OCI-LY7 (cell line): Measurements from ENCODE around the gene MSANTD1. TPM values are rescaled to one million over a fixed set of nuclear protein-coding genes. Genes with fewer than 3 reads are reported as not detected.

ENCODE experiments used
- BruUV-seq: library from RNA; stranded (reverse); fragments of 400-500 nt; replicated peaks from 2 replicates; lab custom pipeline; 2021; lab: Mats Ljungman, UMichigan
- CTCF ChIA-PET: fragments of 300-600 bp; sonication (Branson Sonifier 250); formaldehyde crosslinking; loops from one replicate; lab custom pipeline; 2022; ENCODE audit warnings: antibody characterized with exemption; ENCODE audit not compliant: unreplicated experiment; lab: Charles Lee
- POLR2A ChIA-PET: fragments of 300-600 bp; sonication (Branson Sonifier 250); formaldehyde crosslinking; loops from one replicate; lab custom pipeline; 2022; ENCODE audit warnings: antibody characterized with exemption; lab: Charles Lee
- DNase-seq: peaks from one replicate; pipeline ENCODE4 v3.0.0-alpha.2; 2015; ENCODE audit warnings: low spot score
- H2AFZ ChIP-seq: fragments of 200-600 bp; sonication (generic), shearing (Covaris generic); 2 replicates; pipeline ENCODE4 v1.6.1; 2014; ENCODE audit warnings: mild to moderate bottlenecking, antibody characterized with exemption, low read length, moderate library complexity
- H3K27ac ChIP-seq: fragments of 200-600 bp; sonication (generic); 2 replicates; pipeline ENCODE4 v1.5.1; 2014; ENCODE audit warnings: mixed run types, low read depth, mild to moderate bottlenecking, moderate library complexity, low read length, inconsistent platforms; ENCODE audit not compliant: poor library complexity, severe bottlenecking
- H3K36me3 ChIP-seq: fragments of 200-600 bp; sonication (generic); 2 replicates; pipeline ENCODE4 v1.6.1; 2014; ENCODE audit warnings: mild to moderate bottlenecking, antibody characterized with exemption, low read length, moderate library complexity, mixed read lengths; ENCODE audit not compliant: insufficient read depth
- H3K4me1 ChIP-seq: fragments of 200-600 bp; sonication (generic); 2 replicates; pipeline ENCODE4 v1.5.1; 2014; ENCODE audit warnings: mild to moderate bottlenecking, low read length; ENCODE audit not compliant: insufficient read depth, poor library complexity, severe bottlenecking
- H3K4me2 ChIP-seq: fragments of 200-600 bp; sonication (generic); 2 replicates; pipeline ENCODE4 v1.6.1; 2014; ENCODE audit warnings: mild to moderate bottlenecking, low read length
- H3K4me3 ChIP-seq: fragments of 200-600 bp; sonication (generic); 2 replicates; pipeline ENCODE4 v1.5.1; 2014; ENCODE audit warnings: mild to moderate bottlenecking, low read depth, low read length; ENCODE audit not compliant: poor library complexity, severe bottlenecking
- H3K79me2 ChIP-seq: fragments of 200-600 bp; sonication (generic); 2 replicates; pipeline ENCODE4 v1.6.1; 2016; ENCODE audit warnings: low read depth, mild to moderate bottlenecking, low read length, moderate library complexity, mixed read lengths; ENCODE audit not compliant: insufficient read depth
- H3K9me2 ChIP-seq: fragments of 200-600 bp; sonication (generic); 2 replicates; pipeline ENCODE4 v1.6.1; 2016; ENCODE audit warnings: mild to moderate bottlenecking, low read length, mixed read lengths; ENCODE audit not compliant: insufficient read depth
- H3K9me3 ChIP-seq: fragments of 200-600 bp; sonication (generic); 2 replicates; pipeline ENCODE4 v1.6.1; 2014; ENCODE audit warnings: mild to moderate bottlenecking, mixed run types, low read length, mixed read lengths
- H4K20me1 ChIP-seq: fragments of 200-600 bp; sonication (generic); 2 replicates; pipeline ENCODE4 v1.6.1; 2014; ENCODE audit warnings: mild to moderate bottlenecking, antibody characterized with exemption, low read length, moderate library complexity, mixed read lengths; ENCODE audit not compliant: insufficient read depth
- CTCF ChIP-seq: fragments of 200-600 bp; sonication (generic); conservative IDR thresholded peaks from 2 replicates; pipeline ENCODE4 v1.5.1; 2014; ENCODE audit warnings: mild to moderate bottlenecking, antibody characterized with exemption, low read length, moderate library complexity, mixed read lengths
- EZH2phosphoT487 ChIP-seq: fragments of 200-600 bp; sonication (generic); IDR thresholded peaks from 2 replicates; pipeline ENCODE4 v1.6.1; 2018; ENCODE audit warnings: low read depth, borderline replicate concordance, mild to moderate bottlenecking, mixed run types, antibody characterized with exemption, low read length, moderate library complexity, mixed read lengths
- intact Hi-C: fragments of 100-400 bp; cut with micrococcal nuclease; formaldehyde crosslinking; loops from one replicate; pipeline ENCODE4 v1.10.0; 2022; ENCODE audit not compliant: unreplicated experiment
- total RNA-seq, 2 experiments: library from RNA; depleted of rRNA in 1 of 2; stranded (reverse); fragments of >200 nt in 1 of 2; shearing (Covaris generic) in 1 of 2; gene quantifications; 2 replicates each; pipeline ENCODE4 v1.2.3, GENCODE V29; 2014 to 2022

Gene MSANTD1
- total RNA-seq, 2 experiments from 2014 or later = 0.13 to 1.0 TPM

GRCh38 chr4:3219761-3220475, 29.0 kb upstream of the MSANTD1 start:
- H3K79me2 ChIP-seq = no peaks in the 10 kb centered on the region
- H3K4me1 ChIP-seq = no peaks in the 10 kb centered on the region
- no TSS peak for BruUV-seq
- no peaks in the 10 kb centered on the region for H3K9me3 ChIP-seq
- H3K4me2 ChIP-seq = no peak overlapping the region
- CTCF ChIA-PET = interaction anchor here (0.5 kb wide), 1 partner anchor 244 kb away, joined by 3 read pairs; no protein-coding TSS in a partner anchor
- H3K9me2 ChIP-seq = no peaks in the 10 kb centered on the region
- TF ChIP-seq CTCF (no peak), EZH2phosphoT487 (no peak)
- H3K4me3 ChIP-seq = no peak overlapping the region
- H2AFZ ChIP-seq = no peak overlapping the region
- no peak for DNase-seq
- intact Hi-C loops = no loop called here
- peaks cover 93% of the 10 kb centered on the region for H3K36me3 ChIP-seq
- no peaks in the 10 kb centered on the region for H4K20me1 ChIP-seq
- no peak overlapping the region for H3K27ac ChIP-seq
- POLR2A ChIA-PET = no interaction called here

- CTCF ChIA-PET = no interaction called here
- peaks cover 93% of the 10 kb centered on the region for H3K36me3 ChIP-seq
- POLR2A ChIA-PET = no interaction called here
- H3K9me3 ChIP-seq = no peaks in the 10 kb centered on the region
- intact Hi-C loops = no loop called here
- no TSS peak for BruUV-seq
- TF ChIP-seq CTCF (no peak), EZH2phosphoT487 (no peak)
- no peak overlapping the region for H3K27ac ChIP-seq
- DNase-seq = no peak
- no peaks in the 10 kb centered on the region for H4K20me1 ChIP-seq
- no peak overlapping the region for H2AFZ ChIP-seq
- no peaks in the 10 kb centered on the region for H3K79me2 ChIP-seq
- H3K4me1 ChIP-seq = no peaks in the 10 kb centered on the region
- H3K9me2 ChIP-seq = no peaks in the 10 kb centered on the region
- no peak overlapping the region for H3K4me3 ChIP-seq
- no peak overlapping the region for H3K4me2 ChIP-seq
These were observed 28.3 kb upstream of the MSANTD1 start for GRCh38 chr4:3220476-3221183.

- POLR2A ChIA-PET = no interaction called here
- Histone ChIP-seq H3K9me3 (no peaks in the 10 kb centered on the region), H3K27ac (no peak overlapping the region), H3K4me1 (no peaks in the 10 kb centered on the region), H4K20me1 (no peaks in the 10 kb centered on the region), H3K36me3 (peaks cover 93% of the 10 kb centered on the region), H2AFZ (no peak overlapping the region), H3K4me2 (no peak overlapping the region), H3K4me3 (no peak overlapping the region), H3K9me2 (no peaks in the 10 kb centered on the region), H3K79me2 (no peaks in the 10 kb centered on the region)
- DNase-seq = no peak
- CTCF ChIA-PET = no interaction called here
- BruUV-seq = no TSS peak
- intact Hi-C loops = no loop called here
- no peak for TF ChIP-seq CTCF
- no peak for TF ChIP-seq EZH2phosphoT487
These were observed 27.8 kb upstream of the MSANTD1 start for GRCh38 chr4:3221184-3221494.
